Lower leg skin (tissue), 3 donors: ENCODE results near the gene CCDC63.

Experiments
- CTCF ChIP-seq, 3 donors: fragments of 450-650 bp; IDR thresholded peaks; one replicate each; pipeline ENCODE4 v1.5.1; 2016; ENCODE audit warnings: antibody characterized with exemption in 3 of 3, mild to moderate bottlenecking in 3 of 3, moderate library complexity in 2 of 3
- POLR2A ChIP-seq, 2 donors: fragments of 450-650 bp; IDR thresholded peaks; one replicate each; pipeline ENCODE4 v1.6.1; 2016 to 2017; ENCODE audit warnings: antibody characterized with exemption in 2 of 2, mild to moderate bottlenecking in 1 of 2, moderate library complexity in 1 of 2

- no peak for TF ChIP-seq CTCF (IDR thresholded peaks at IDR 0.05)
- TF ChIP-seq POLR2A (IDR thresholded peaks at IDR 0.05), result no peak
Measured at GRCh38 chr12:110920324-110920910, 73.6 kb downstream of the CCDC63 start, which contains the start of gene MYL2.
